Left lung (tissue), 10 donors: Measurements from ENCODE around the gene TRDN. TPM values are rescaled to one million over a fixed set of nuclear protein-coding genes. Genes with fewer than 3 reads are reported as not detected.
A peak's percentile ranks its signal among the peaks of the same experiment; 100 is the strongest.

Experiments used
- ATAC-seq: fragments of 200-7000 bp; cut with Tn5 transposase; one replicate; pipeline ENCODE4 v1.9.1; 2020; ENCODE audit warnings: moderate library complexity
- DNase-seq, 4 donors: peaks; one replicate each; pipeline ENCODE4 v3.0.0-alpha.2; 2013 to 2020
- H3K27ac ChIP-seq, 2 donors: fragments of 200-600 bp; sonication (generic) in 1 of 2; one replicate each; pipeline versions ENCODE4 v1.5.0 to v1.8.0; 2020 to 2021
- H3K27me3 ChIP-seq, 2 donors: fragments of 200-600 bp; sonication (generic) in 1 of 2; one replicate each; pipeline versions ENCODE4 v1.5.0 to v1.8.0; 2020 to 2021
- H3K36me3 ChIP-seq, 2 donors: fragments of 200-600 bp; sonication (generic) in 1 of 2; one replicate each; pipeline versions ENCODE4 v1.5.0 to v1.8.0; 2020 to 2021
- H3K4me1 ChIP-seq, 2 donors: fragments of 200-600 bp; one replicate each; pipeline ENCODE4 v1.8.0; 2021
- H3K4me3 ChIP-seq, 2 donors: fragments of 200-600 bp; sonication (generic) in 1 of 2; one replicate each; pipeline versions ENCODE4 v1.5.0 to v1.8.0; 2020 to 2021; ENCODE audit warnings: mild to moderate bottlenecking in 1 of 2
- H3K9me3 ChIP-seq, 2 donors: fragments of 200-600 bp; sonication (generic) in 1 of 2; one replicate each; pipeline versions ENCODE4 v1.5.0 to v1.8.0; 2020 to 2021
- intact Hi-C, 2 donors: fragments of 100-400 bp; cut with DNase I; formaldehyde crosslinking; loops; one replicate each; pipeline versions ENCODE4 v1.11.2 to v1.14.2; 2022
- polyA plus RNA-seq, 6 donors: library from polyadenylated mRNA; unstranded; fragments of 120-200 nt; gene quantifications; one replicate each; pipeline ENCODE4 v1.2.1, GENCODE V29; 2013; ENCODE audit not compliant: insufficient read length in 6 of 6
- total RNA-seq, 2 donors: library from RNA; stranded (reverse); fragmentation: NEBNext Ultra II Directional; extraction: Animal tissue kit (Norgen Biotek cat#: 25700); gene quantifications; one replicate each; pipeline ENCODE4 v1.2.1, GENCODE V29; 2021
- TF ChIP-seq, protein P1 (sequence below), 2 donors: fragments of 200-600 bp; sonication (generic) in 1 of 2; IDR thresholded peaks; one replicate each; pipeline versions ENCODE4 v1.5.0 to v1.8.0; 2021; ENCODE audit warnings: antibody characterized with exemption in 2 of 2
- donor health status: DM: no; HTN: yes; CAD: no.
- donor health status: DM: no; HTN: no; CAD: no.

TRDN gene
- total and polyA plus RNA-seq, 8 donors = 0.03 to 0.18 (median 0.11) TPM; not detected in 3

DNA sequence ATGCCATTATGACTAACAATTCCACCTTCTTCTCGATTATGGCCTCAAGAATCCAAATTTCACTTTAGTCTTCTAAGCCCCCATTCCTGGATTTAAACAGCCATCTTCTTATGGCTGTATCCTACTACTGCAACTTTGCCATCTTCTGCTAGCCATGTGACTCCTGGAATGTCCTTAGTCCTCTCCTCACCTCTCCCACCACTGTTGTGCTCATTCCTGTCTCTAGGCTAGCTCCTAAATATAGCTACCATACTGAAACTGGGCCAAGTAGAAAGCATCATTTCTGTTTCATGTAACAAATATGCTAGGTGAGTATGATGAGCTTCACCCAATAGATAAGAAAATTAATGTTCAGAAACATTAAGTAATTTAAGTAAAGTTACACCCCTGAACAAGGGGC, 327.6 kb downstream of the TRDN start:
- H3K4me3 ChIP-seq = no peak overlapping the region
- TF ChIP-seq, protein P1, sequence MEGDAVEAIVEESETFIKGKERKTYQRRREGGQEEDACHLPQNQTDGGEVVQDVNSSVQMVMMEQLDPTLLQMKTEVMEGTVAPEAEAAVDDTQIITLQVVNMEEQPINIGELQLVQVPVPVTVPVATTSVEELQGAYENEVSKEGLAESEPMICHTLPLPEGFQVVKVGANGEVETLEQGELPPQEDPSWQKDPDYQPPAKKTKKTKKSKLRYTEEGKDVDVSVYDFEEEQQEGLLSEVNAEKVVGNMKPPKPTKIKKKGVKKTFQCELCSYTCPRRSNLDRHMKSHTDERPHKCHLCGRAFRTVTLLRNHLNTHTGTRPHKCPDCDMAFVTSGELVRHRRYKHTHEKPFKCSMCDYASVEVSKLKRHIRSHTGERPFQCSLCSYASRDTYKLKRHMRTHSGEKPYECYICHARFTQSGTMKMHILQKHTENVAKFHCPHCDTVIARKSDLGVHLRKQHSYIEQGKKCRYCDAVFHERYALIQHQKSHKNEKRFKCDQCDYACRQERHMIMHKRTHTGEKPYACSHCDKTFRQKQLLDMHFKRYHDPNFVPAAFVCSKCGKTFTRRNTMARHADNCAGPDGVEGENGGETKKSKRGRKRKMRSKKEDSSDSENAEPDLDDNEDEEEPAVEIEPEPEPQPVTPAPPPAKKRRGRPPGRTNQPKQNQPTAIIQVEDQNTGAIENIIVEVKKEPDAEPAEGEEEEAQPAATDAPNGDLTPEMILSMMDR (IDR thresholded peaks at IDR 0.05) = no peak
- intact Hi-C loops = no loop called here
- ATAC-seq = no peak
- no peaks in the 10 kb centered on the region for H3K9me3 ChIP-seq
- H3K27ac ChIP-seq = no peak overlapping the region
- no peaks in the 10 kb centered on the region for H3K27me3 ChIP-seq
- H3K4me1 ChIP-seq = no peaks in the 10 kb centered on the region
- no peaks in the 10 kb centered on the region for H3K36me3 ChIP-seq
- DNase-seq = no peak

DNA sequence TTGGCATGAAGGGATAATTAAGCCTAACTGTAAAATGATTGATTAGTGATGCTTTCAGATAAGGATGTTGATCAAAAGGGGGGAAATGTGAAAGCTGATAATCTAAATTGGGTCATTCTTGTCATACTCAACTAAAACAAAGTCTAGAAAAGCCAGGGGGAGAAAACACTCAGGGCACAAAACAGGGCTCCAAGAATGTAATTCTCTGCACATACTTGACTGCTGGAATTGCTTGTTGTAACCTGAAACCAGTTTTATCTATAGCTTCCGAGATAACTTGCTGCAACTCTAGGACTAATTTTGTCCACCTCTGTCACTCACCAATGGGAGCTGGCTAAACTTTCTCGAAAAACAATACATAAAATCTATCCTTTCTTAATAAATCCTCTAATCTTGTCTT, 330.4 kb downstream of the TRDN start:
- Histone ChIP-seq H3K36me3 (no peaks in the 10 kb centered on the region), H3K9me3 (no peaks in the 10 kb centered on the region), H3K27ac (no peak overlapping the region), H3K27me3 (no peaks in the 10 kb centered on the region), H3K4me3 (no peak overlapping the region), H3K4me1 (no peaks in the 10 kb centered on the region)
- no peak for ATAC-seq
- DNase-seq = peak in 1 of 4 donors; percentile 8
- intact Hi-C loops = no loop called here
- TF ChIP-seq, protein P1 (IDR thresholded peaks at IDR 0.05) = no peak

DNA sequence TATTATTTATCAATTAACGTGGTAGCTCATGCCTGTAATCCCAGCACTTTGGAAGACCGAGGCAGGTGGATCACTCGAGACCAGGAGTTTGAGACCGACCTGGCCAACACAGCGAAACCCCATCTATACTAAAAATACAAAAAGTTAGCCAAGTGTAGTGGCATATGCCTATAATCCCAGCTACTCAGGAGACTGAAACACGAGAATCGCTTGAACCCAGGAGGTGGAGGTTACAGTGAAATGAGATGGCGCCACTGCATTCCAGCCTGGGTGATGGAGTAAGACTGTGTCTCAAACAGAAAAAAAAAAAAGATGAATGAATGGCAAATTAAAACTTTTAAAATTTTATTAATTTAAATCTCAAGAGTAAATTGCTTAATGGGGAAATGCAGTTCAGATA, 341.1 kb downstream of the TRDN start:
- intact Hi-C loops = no loop called here
- Histone ChIP-seq H3K27ac (no peak overlapping the region), H3K9me3 (no peaks in the 10 kb centered on the region), H3K36me3 (no peaks in the 10 kb centered on the region), H3K4me3 (no peak overlapping the region), H3K27me3 (no peaks in the 10 kb centered on the region), H3K4me1 (no peaks in the 10 kb centered on the region)
- ATAC-seq (no peak), DNase-seq (no peak)
- TF ChIP-seq, protein P1 (IDR thresholded peaks at IDR 0.05) = no peak

DNA sequence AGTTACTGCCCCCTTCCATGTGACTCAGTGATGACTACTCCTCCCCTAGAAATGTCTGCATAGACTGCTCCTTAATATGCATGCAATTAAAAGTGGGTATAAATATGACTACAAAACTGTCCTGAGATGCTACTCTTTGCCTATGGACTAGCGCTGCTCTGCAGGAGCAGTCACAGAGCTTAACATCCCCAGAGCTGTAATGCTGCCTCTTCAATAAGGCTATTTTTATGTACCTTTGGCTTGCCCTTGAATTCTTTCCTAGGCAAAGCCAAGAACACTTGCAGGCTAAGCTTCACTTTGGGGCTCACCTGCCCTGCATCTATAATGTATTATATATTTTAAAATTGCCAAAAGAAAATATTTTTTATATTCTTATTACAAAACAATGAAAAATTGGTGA, 341.6 kb downstream of the TRDN start:
- no peak overlapping the region for H3K4me3 ChIP-seq
- H3K9me3 ChIP-seq = no peaks in the 10 kb centered on the region
- no peaks in the 10 kb centered on the region for H3K27me3 ChIP-seq
- intact Hi-C loops = no loop called here
- TF ChIP-seq, protein P1 (IDR thresholded peaks at IDR 0.05) = no peak
- no peak for DNase-seq
- ATAC-seq = no peak
- H3K27ac ChIP-seq = no peak overlapping the region
- H3K4me1 ChIP-seq = no peaks in the 10 kb centered on the region
- no peaks in the 10 kb centered on the region for H3K36me3 ChIP-seq

DNA sequence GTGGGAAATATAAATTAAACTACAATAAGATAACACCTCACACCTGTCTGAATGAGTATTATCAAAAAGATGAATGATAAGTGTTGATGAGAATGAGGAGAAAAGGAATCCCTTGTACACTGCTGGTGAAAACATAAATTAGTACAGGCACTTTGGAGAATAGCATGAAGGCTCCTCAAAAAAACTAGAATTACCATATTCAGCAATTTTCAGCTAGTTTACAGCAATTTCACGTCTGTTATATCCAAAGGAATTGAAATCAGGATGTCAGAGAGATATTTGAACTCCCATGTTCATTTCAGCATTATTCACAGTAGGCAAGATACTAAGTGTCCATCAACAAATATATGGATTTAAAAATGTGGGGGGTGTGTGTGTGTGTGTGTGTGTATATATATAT, 348.1 kb downstream of the TRDN start:
- H3K27ac ChIP-seq = no peak overlapping the region
- no peaks in the 10 kb centered on the region for H3K4me1 ChIP-seq
- H3K4me3 ChIP-seq = no peak overlapping the region
- intact Hi-C loops = no loop called here
- no peaks in the 10 kb centered on the region for H3K36me3 ChIP-seq
- TF ChIP-seq, protein P1 (IDR thresholded peaks at IDR 0.05) = no peak
- no peaks in the 10 kb centered on the region for H3K9me3 ChIP-seq
- H3K27me3 ChIP-seq = no peaks in the 10 kb centered on the region
- DNase-seq (no peak), ATAC-seq (no peak)
